Panc1 (cell line): ENCODE data around the gene IDE. TPM values are rescaled to one million over a fixed set of nuclear protein-coding genes. Genes with fewer than 3 reads are reported as not detected.

Source experiments
- ATAC-seq: fragments of 200-7000 bp; cut with Tn5 transposase; 2 replicates; pipeline ENCODE4 v1.9.1; 2020; ENCODE audit warnings: mild to moderate bottlenecking, moderate library complexity
- BruUV-seq: library from RNA; stranded (reverse); fragments of 400-500 nt; replicated peaks from 2 replicates; lab custom pipeline; 2021; lab: Mats Ljungman, UMichigan
- CTCF ChIA-PET: fragments of 300-600 bp; sonication (Branson Sonifier 250); formaldehyde crosslinking; loops from one replicate; lab custom pipeline; 2022; ENCODE audit warnings: antibody characterized with exemption; lab: Charles Lee
- POLR2A ChIA-PET: fragments of 300-600 bp; sonication (Branson Sonifier 250); formaldehyde crosslinking; loops from one replicate; lab custom pipeline; 2022; ENCODE audit warnings: antibody characterized with exemption; lab: Charles Lee
- DNase-seq: peaks from one replicate; pipeline ENCODE4 v3.0.0-alpha.2; 2010; ENCODE audit warnings: low read depth, low spot score
- H3K27ac ChIP-seq: 2 replicates; pipeline ENCODE4 v1.5.1; 2011; ENCODE audit warnings: mild to moderate bottlenecking, low read length, inconsistent platforms
- H3K27me3 ChIP-seq: fragments of 200-500 bp; sonication (Bioruptor generic); 2 replicates; pipeline ENCODE4 v1.6.0; 2014; ENCODE audit warnings: low read length, inconsistent platforms; ENCODE audit not compliant: control insufficient read depth, insufficient read depth
- H3K36me3 ChIP-seq: fragments of 200-500 bp; sonication (Bioruptor generic); 2 replicates; pipeline ENCODE4 v1.5.1; 2014; ENCODE audit warnings: inconsistent platforms, mild to moderate bottlenecking, low read length, moderate library complexity; ENCODE audit not compliant: control insufficient read depth, insufficient read depth
- H3K4me1 ChIP-seq: 2 replicates; pipeline ENCODE4 v1.5.1; 2011; ENCODE audit warnings: inconsistent platforms, mild to moderate bottlenecking, low read length, moderate library complexity; ENCODE audit not compliant: control insufficient read depth, insufficient read depth
- H3K4me3 ChIP-seq, 2 experiments: 2 replicates each; pipeline ENCODE4 v1.5.1; 2011 to 2012; ENCODE audit warnings: low read depth in 2 of 2, low read length in 2 of 2, mild to moderate bottlenecking in 2 of 2, inconsistent platforms in 1 of 2, moderate library complexity in 1 of 2
- H3K9me3 ChIP-seq: fragments of 200-500 bp; sonication (Bioruptor generic); 2 replicates; pipeline ENCODE4 v1.5.1; 2014; ENCODE audit warnings: low read depth, mild to moderate bottlenecking, inconsistent platforms, low read length, moderate library complexity; ENCODE audit not compliant: control insufficient read depth, insufficient read depth
- CTCF ChIP-seq: fragments of 450-650 bp; IDR thresholded peaks from 2 replicates; pipeline ENCODE4 v1.5.1; 2017; ENCODE audit warnings: mild to moderate bottlenecking
- POLR2AphosphoS5 ChIP-seq: IDR thresholded peaks from 2 replicates; pipeline ENCODE4 v1.6.1; 2012; ENCODE audit warnings: mild to moderate bottlenecking, low read depth, low read length, moderate library complexity
- REST ChIP-seq, 2 experiments: IDR thresholded peaks; 2 replicates each; pipeline ENCODE4 v1.6.1; 2011 to 2012; ENCODE audit warnings: low read depth in 2 of 2, control low read depth in 1 of 2, low read length in 1 of 2, mild to moderate bottlenecking in 1 of 2, moderate library complexity in 1 of 2; ENCODE audit not compliant: insufficient read depth in 1 of 2
- SIN3A ChIP-seq: IDR thresholded peaks from 2 replicates; pipeline ENCODE4 v1.6.1; 2012; ENCODE audit warnings: low read depth, mild to moderate bottlenecking, low read length, moderate library complexity, borderline replicate concordance; ENCODE audit not compliant: insufficient read depth
- TCF7L2 ChIP-seq: IDR thresholded peaks from 2 replicates; pipeline ENCODE4 v1.6.1; 2011; ENCODE audit warnings: mild to moderate bottlenecking, low read depth, low read length, inconsistent platforms
- in situ Hi-C: cut with HindIII; loops from 2 replicates; pipeline ENCODE4 v1.10.0; 2016; ENCODE audit warnings: low sequenced_read_pairs, low pct_unique_long_range_greater_than_20kb
- intact Hi-C: fragments of 100-400 bp; cut with micrococcal nuclease; formaldehyde crosslinking; loops from one replicate; pipeline ENCODE4 v1.10.0; 2022; ENCODE audit not compliant: unreplicated experiment
- total RNA-seq: library from RNA; stranded (reverse); gene quantifications from one replicate; pipeline ENCODE4 v1.2.1, GENCODE V29; 2021; ENCODE audit not compliant: unreplicated experiment

IDE gene
- total RNA-seq, 1 experiment from 2014 or later: 79.0 TPM

GRCh38 chr10:92413011-92413410 lies 160.9 kb downstream of the IDE start:
- Histone ChIP-seq H3K9me3 (no peaks in the 10 kb centered on the region), H3K27me3 (no peaks in the 10 kb centered on the region; the same call in 1 of the 2 replicates), H3K4me1 (no peaks in the 10 kb centered on the region), H3K27ac (no peak overlapping the region), H3K4me3 (no peak overlapping the region), H3K36me3 (no peaks in the 10 kb centered on the region)
- in situ Hi-C loops (no loop called here), intact Hi-C loops (no loop called here)
- TF ChIP-seq CTCF (no peak), REST (IDR thresholded peaks at IDR 0.05; ENCODE audit: insufficient read depth in 1 of 2, low read depth in 2 of 2, low read length in 1 of 2) (no peak)
- ChIA-PET CTCF (no interaction called here), POLR2A (interaction anchor here (0.6 kb wide), 1 partner anchor 10 kb away, joined by 4 read pairs; no protein-coding TSS in a partner anchor)
- DNase-seq (no peak), ATAC-seq (no peak)
- BruUV-seq: no TSS peak

- Histone ChIP-seq H3K4me1 (peaks cover 5% of the 10 kb centered on the region; the same call in 1 of the 2 replicates), H3K27me3 (no peaks in the 10 kb centered on the region; the same call in 1 of the 2 replicates), H3K4me3 (no peak overlapping the region), H3K9me3 (no peaks in the 10 kb centered on the region), H3K36me3 (no peaks in the 10 kb centered on the region), H3K27ac (no peak overlapping the region)
- ATAC-seq (no peak), DNase-seq (no peak)
- no TSS peak for BruUV-seq
- in situ Hi-C loops: no loop called here
- CTCF ChIA-PET: interaction anchor here (1.0 kb wide), 1 partner anchor 9 kb away, joined by 3 read pairs; no protein-coding TSS in a partner anchor
- intact Hi-C loops: no loop called here
- TF ChIP-seq TCF7L2 (no peak), POLR2AphosphoS5 (no peak), CTCF (no peak), SIN3A (no peak), REST (IDR thresholded peaks at IDR 0.05; ENCODE audit: insufficient read depth in 1 of 2, low read depth in 2 of 2, low read length in 1 of 2) (no peak)
- POLR2A ChIA-PET: interaction anchor here (0.7 kb wide), 1 partner anchor 221 kb away, joined by 6 read pairs; no protein-coding TSS in a partner anchor
Measured at GRCh38 chr10:92411406-92411805, 162.5 kb downstream of the IDE start.
